H1 (cell line): ENCODE data around the gene CCL1.

Experiments
- CHD2 ChIP-seq: IDR thresholded peaks from 2 replicates; pipeline ENCODE4 v1.6.1; 2012; ENCODE audit warnings: low read length, improper control_type of control experiment
- EZH2 ChIP-seq: fragments of 200-600 bp; sonication (generic); IDR thresholded peaks from 2 replicates; pipeline ENCODE4 v1.7.1; 2012; ENCODE audit warnings: low read depth, mild to moderate bottlenecking, moderate library complexity, low read length, inconsistent platforms; ENCODE audit not compliant: severe bottlenecking
- FOSL1 ChIP-seq: IDR thresholded peaks from 2 replicates; pipeline ENCODE4 v1.6.1; 2011; ENCODE audit warnings: mild to moderate bottlenecking, low read depth, low read length, moderate library complexity; ENCODE audit not compliant: insufficient read depth
- GTF2F1 ChIP-seq: IDR thresholded peaks from 2 replicates; pipeline ENCODE4 v1.6.1; 2012; ENCODE audit warnings: low read depth, low read length, improper control_type of control experiment, borderline replicate concordance
- JUN ChIP-seq: IDR thresholded peaks from 2 replicates; pipeline ENCODE4 v1.6.1; 2011; ENCODE audit warnings: low read depth, mild to moderate bottlenecking, improper control_type of control experiment, low read length
- JUND ChIP-seq: IDR thresholded peaks from 2 replicates; pipeline ENCODE4 v1.6.1; 2011; ENCODE audit warnings: mild to moderate bottlenecking, improper control_type of control experiment, low read length
- KDM1A ChIP-seq: fragments of 200-600, 300-600 bp; sonication (generic); IDR thresholded peaks from 2 replicates; pipeline ENCODE4 v1.7.1; 2016; ENCODE audit warnings: mild to moderate bottlenecking, low read length, borderline replicate concordance
- POLR2A ChIP-seq, 2 experiments: IDR thresholded peaks; 1 replicate in 1 of 2; 2 replicates in 1 of 2; pipeline ENCODE4 v1.6.1; 2011; ENCODE audit warnings: low read depth in 2 of 2, low read length in 2 of 2, mild to moderate bottlenecking in 2 of 2; ENCODE audit errors: control extremely low read depth in 1 of 2
- POLR2AphosphoS5 ChIP-seq: IDR thresholded peaks from 2 replicates; pipeline ENCODE4 v1.6.1; 2011; ENCODE audit warnings: low read depth, low read length
- POU5F1 ChIP-seq: IDR thresholded peaks from 2 replicates; pipeline ENCODE4 v1.6.1; 2011; ENCODE audit warnings: low read depth, mild to moderate bottlenecking, low read length, moderate library complexity
- TCF12 ChIP-seq: IDR thresholded peaks from 2 replicates; pipeline ENCODE4 v1.6.1; 2011; ENCODE audit warnings: low read depth, mild to moderate bottlenecking, low read length
- TF ChIP-seq, protein P1 (sequence below), 3 experiments: IDR thresholded peaks; 1 replicate in 2 of 3; 2 replicates in 1 of 3; pipeline versions ENCODE4 v1.5.1 to v1.6.1; 2011; ENCODE audit warnings: low read length in 3 of 3, mild to moderate bottlenecking in 3 of 3, inconsistent platforms in 2 of 3, low read depth in 1 of 3, moderate library complexity in 1 of 3; ENCODE audit not compliant: insufficient read depth in 1 of 3; ENCODE audit errors: control extremely low read depth in 1 of 3
- TF ChIP-seq, protein P2 (sequence below): IDR thresholded peaks from 2 replicates; pipeline ENCODE4 v1.6.1; 2012; ENCODE audit warnings: inconsistent platforms

DNA sequence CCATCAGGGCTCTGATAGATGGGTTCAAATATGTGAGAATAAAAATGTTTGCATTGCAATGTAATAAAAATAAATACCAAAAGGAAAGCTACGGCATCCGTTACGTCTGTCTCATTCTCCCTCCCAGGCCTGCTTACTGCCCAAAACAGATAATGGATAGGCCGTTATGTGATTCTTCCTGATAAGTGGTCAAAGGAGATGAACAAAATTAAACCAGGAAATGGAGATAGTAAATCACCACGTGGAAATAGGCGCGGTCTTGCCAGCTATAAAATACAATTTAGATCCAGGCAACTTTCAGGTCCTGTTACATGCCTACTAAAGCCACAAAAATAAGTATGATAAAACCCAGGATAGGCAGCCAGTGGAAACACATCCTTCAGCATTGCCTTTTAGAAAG lies 49.5 kb upstream of the CCL1 start:
- TF ChIP-seq, protein P1, sequence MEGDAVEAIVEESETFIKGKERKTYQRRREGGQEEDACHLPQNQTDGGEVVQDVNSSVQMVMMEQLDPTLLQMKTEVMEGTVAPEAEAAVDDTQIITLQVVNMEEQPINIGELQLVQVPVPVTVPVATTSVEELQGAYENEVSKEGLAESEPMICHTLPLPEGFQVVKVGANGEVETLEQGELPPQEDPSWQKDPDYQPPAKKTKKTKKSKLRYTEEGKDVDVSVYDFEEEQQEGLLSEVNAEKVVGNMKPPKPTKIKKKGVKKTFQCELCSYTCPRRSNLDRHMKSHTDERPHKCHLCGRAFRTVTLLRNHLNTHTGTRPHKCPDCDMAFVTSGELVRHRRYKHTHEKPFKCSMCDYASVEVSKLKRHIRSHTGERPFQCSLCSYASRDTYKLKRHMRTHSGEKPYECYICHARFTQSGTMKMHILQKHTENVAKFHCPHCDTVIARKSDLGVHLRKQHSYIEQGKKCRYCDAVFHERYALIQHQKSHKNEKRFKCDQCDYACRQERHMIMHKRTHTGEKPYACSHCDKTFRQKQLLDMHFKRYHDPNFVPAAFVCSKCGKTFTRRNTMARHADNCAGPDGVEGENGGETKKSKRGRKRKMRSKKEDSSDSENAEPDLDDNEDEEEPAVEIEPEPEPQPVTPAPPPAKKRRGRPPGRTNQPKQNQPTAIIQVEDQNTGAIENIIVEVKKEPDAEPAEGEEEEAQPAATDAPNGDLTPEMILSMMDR (IDR thresholded peaks at IDR 0.05; ENCODE audit: control extremely low read depth in 1 of 3, insufficient read depth in 1 of 3, low read depth in 1 of 3, low read length in 3 of 3) = no peak
- no peak for TF ChIP-seq CHD2
- no peak for TF ChIP-seq EZH2
- TF ChIP-seq, protein P2, sequence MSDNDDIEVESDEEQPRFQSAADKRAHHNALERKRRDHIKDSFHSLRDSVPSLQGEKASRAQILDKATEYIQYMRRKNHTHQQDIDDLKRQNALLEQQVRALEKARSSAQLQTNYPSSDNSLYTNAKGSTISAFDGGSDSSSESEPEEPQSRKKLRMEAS = no peak
- TF ChIP-seq KDM1A = no peak
- no peak for TF ChIP-seq GTF2F1
- no peak for TF ChIP-seq POLR2AphosphoS5
- TF ChIP-seq JUND = no peak
- TF ChIP-seq POU5F1 = no peak
- TF ChIP-seq POLR2A (IDR thresholded peaks at IDR 0.05; ENCODE audit: control extremely low read depth in 1 of 2, low read depth in 2 of 2, low read length in 2 of 2) = no peak
- TF ChIP-seq FOSL1 = no peak
- no peak for TF ChIP-seq JUN
- no peak for TF ChIP-seq TCF12
